Neural progenitor cell (in vitro differentiated cells): ENCODE data around the gene TLR8.

Experiments
- CTCF ChIP-seq: fragments of 200-600 bp; sonication (generic); IDR thresholded peaks from 2 replicates; pipeline ENCODE4 v1.5.1; 2017; ENCODE audit warnings: antibody characterized with exemption, mild to moderate bottlenecking
- EZH2 ChIP-seq: fragments of 200-600 bp; sonication (generic); IDR thresholded peaks from 2 replicates; pipeline ENCODE4 v1.6.1; 2017; ENCODE audit warnings: antibody characterized with exemption, mild to moderate bottlenecking, moderate library complexity
- EZH2phosphoT487 ChIP-seq: fragments of 200-600 bp; sonication (generic); IDR thresholded peaks from 2 replicates; pipeline ENCODE4 v1.6.1; 2017; ENCODE audit warnings: antibody characterized with exemption

- TF ChIP-seq CTCF: no peak
- TF ChIP-seq EZH2: no peak
- no peak for TF ChIP-seq EZH2phosphoT487
Observed at GRCh38 chrX:12967711-12968465, 61.5 kb downstream of the TLR8 start.
